ENCODE data around the gene ZBTB21.

The ZBTB21 gene

DNA sequence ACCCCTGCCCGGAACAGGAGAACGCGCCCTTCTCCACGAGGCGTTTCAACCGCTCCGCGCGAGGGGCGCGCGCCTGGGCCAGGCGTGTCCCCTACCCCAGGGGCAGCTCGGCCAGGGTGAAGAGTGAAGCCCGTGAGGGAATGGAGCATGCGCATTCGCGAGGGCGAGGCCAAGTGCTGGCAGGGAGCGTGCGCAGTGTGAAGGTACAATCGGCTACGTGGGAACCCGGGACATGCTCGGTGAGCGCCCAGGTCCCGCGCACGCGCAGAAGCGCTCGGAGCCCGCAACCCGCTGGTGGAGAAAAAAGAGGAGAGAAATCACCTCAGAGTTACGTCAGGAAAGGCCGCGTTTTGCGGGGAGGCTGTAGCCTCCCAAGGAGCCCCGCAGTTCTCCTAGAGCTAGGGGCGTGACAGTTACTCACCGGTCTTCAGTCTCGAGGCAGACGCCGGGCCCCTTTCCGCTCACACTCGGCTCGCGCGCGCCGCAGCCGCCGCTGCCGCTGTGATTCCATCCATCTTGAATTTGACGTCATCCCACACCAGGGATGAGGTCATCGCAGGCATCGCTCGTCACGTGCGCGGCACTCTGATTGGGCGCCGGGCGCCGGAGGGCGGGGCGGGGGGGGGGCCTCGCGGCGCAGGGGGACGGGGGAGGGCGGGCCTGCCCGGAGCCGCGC is at the start of gene ZBTB21:
TSS of gene ZBTB21 (minus strand) at position 530 of the 676 bp plus-strand sequence. CDS start 16,265 bp downstream, outside the sequence.
- Histone ChIP-seq H3K9me3 (no peaks in the 10 kb centered on the region), H3K4me1 (peaks cover 6% of the 10 kb centered on the region), H3K4me3 (peak within 1 kb of the TSS; percentile 67), H3K27me3 (ENCODE audit: low read depth) (no peaks in the 10 kb centered on the region), H3K36me3 (replicated peaks) (peaks cover 12% of the 10 kb centered on the region)
- in situ Hi-C loops (cut with MboI; ENCODE audit: low sequenced_read_pairs), result no loop called here
- DNase-seq (ENCODE audit: low spot score in 2 of 2), result peak; percentile 94 to 98

DNA sequence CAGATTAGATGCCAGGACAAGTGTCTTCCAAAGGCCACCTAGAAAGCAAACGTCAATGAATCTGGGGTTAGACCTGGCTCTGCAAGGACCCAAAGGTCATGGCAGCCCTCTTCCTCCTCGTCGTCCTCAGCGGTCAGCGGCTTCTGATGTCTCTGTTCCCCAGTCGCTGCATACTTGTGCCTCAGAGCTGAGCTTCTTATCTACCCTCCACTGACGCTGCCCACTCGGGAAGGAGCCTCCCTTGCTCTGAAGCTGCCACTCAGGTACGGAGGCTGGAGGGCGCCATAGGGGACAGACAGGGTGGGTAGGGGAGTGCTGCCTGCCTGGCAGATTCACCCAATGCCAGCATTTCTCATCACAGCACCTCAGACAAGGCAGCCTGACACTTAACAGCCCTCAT is 49.6 kb upstream of the ZBTB21 start:
- H3K4me3 ChIP-seq, result no peak overlapping the region
- H3K9me3 ChIP-seq, result no peaks in the 10 kb centered on the region
- no peak for DNase-seq (ENCODE audit: low spot score in 2 of 2)
- in situ Hi-C loops (cut with MboI; ENCODE audit: low sequenced_read_pairs), result no loop called here
- H3K27me3 ChIP-seq (ENCODE audit: low read depth), result no peaks in the 10 kb centered on the region; the same call in 1 of the 2 replicates
- H3K4me1 ChIP-seq, result no peaks in the 10 kb centered on the region
- no peaks in the 10 kb centered on the region for H3K36me3 ChIP-seq (replicated peaks)

DNA sequence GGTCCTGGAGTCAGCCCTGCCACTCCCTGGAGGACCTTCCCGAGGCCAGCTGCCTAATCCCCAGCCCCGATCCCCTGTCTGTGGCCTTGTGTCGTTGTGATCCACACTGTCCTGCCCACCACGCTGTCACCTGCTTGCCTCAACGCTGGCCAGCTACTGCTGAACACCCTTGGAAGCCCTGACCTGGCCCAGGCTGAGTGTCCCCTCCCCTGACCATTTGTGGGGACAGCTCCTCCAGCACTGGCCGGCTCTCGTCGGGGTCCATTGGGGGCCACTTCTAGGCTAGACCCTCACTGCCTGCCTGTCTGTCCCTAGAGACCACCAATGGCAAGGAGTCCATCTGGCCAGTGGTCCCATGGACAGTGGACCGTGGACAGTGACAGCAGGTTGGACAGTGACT is 49.0 kb upstream of the ZBTB21 start:
- H3K4me3 ChIP-seq, result no peak overlapping the region
- H3K9me3 ChIP-seq, result no peaks in the 10 kb centered on the region
- in situ Hi-C loops (cut with MboI; ENCODE audit: low sequenced_read_pairs), result no loop called here
- no peaks in the 10 kb centered on the region for H3K36me3 ChIP-seq (replicated peaks)
- H3K4me1 ChIP-seq, result no peaks in the 10 kb centered on the region
- DNase-seq (ENCODE audit: low spot score in 2 of 2), result no peak
- H3K27me3 ChIP-seq (ENCODE audit: low read depth), result no peaks in the 10 kb centered on the region

DNA sequence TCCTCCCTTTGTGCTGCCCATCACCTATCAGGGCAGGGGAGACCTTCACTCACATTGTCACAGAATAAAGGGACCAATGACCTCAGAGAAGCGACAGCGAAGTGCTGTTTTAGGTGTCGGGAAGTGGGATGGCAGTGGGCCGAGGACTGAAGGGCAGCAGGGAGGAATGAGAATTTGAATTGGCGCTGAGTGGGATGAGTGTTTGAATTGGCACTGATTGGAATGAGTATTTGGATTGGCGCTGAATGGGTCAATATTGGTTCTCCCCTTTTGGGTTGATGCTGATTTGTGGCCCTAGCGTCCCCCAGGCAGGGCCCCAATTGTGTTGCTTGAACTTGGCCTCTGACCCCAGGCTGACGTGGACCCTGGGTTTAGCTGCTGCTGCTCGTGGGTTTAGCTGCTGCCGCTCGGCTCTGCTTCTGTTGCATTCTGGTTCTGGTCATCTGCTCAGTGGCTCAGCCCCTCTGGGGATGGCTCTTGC is 48.5 kb upstream of the ZBTB21 start:
- no peaks in the 10 kb centered on the region for H3K4me1 ChIP-seq
- H3K9me3 ChIP-seq, result no peaks in the 10 kb centered on the region
- H3K4me3 ChIP-seq, result no peak overlapping the region
- no peaks in the 10 kb centered on the region for H3K36me3 ChIP-seq (replicated peaks)
- no peaks in the 10 kb centered on the region for H3K27me3 ChIP-seq (ENCODE audit: low read depth)
- in situ Hi-C loops (cut with MboI; ENCODE audit: low sequenced_read_pairs), result no loop called here
- no peak for DNase-seq (ENCODE audit: low spot score in 2 of 2)

DNA sequence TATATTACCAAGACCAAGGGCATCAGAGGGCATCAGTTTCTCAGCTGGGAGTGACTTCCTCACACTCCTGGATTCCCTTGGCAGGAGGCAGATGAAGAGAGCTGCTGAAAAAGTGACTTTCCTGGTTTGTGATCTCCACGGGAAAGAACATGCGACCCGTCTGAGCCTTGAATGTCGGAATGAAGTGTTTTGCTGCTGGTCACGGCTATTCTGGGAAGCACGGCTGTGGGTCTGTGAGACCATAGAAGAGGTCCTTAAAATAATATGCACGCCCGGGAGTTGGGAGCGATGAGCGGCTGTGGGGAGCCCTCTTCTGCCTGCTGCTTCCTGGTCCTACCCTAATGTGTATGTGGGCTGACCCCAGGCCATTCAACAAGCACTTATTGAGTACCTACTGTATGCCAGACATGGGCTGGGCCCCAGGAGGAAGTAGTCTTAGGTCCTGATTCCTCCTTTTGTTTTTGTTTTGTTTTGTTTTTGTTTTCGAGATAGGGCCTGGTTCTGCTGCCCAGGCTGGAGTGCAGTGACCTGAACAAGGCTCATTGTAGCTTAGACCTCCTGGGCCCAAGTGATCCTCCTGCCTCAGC is 47.8 kb upstream of the ZBTB21 start:
- Histone ChIP-seq H3K36me3 (replicated peaks) (no peaks in the 10 kb centered on the region), H3K4me1 (no peaks in the 10 kb centered on the region), H3K9me3 (no peaks in the 10 kb centered on the region), H3K4me3 (no peak overlapping the region), H3K27me3 (ENCODE audit: low read depth) (no peaks in the 10 kb centered on the region)
- in situ Hi-C loops (cut with MboI; ENCODE audit: low sequenced_read_pairs), result no loop called here
- DNase-seq (ENCODE audit: low spot score in 2 of 2), result no peak

DNA sequence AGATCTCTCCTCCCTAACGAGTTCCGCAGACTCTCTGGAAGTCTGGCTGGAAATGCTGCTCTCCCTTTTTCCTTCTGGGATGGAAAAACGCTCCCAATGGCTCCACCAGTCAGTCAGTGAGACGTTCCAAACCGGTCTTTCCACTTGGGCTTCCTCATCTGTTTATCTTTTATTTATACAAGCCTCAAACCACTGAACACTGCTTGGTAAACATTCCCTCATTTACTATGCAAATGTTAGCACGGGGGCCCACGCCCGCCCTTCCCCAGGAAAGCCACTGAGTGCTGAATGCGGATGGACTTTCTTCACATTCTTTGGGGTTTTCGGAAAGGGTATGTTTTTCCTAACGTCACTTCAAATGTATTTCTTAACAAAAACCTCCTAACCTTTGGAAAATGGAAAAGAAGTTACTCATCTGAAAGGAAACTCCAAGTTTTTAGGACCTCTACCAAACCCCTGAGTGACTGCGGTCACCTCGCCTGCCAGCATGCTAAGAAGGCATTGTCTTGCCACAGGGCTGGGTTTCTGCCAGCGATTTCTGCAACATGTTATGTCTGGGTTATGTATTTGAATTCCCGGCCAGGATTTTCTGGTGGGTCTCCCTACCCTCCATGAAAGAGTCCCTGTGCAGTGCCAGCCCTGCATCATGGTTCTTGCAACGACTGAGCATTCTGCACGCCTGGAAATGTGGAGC is 47.0 kb upstream of the ZBTB21 start:
- no peak overlapping the region for H3K4me3 ChIP-seq
- DNase-seq (ENCODE audit: low spot score in 2 of 2), result no peak

DNA sequence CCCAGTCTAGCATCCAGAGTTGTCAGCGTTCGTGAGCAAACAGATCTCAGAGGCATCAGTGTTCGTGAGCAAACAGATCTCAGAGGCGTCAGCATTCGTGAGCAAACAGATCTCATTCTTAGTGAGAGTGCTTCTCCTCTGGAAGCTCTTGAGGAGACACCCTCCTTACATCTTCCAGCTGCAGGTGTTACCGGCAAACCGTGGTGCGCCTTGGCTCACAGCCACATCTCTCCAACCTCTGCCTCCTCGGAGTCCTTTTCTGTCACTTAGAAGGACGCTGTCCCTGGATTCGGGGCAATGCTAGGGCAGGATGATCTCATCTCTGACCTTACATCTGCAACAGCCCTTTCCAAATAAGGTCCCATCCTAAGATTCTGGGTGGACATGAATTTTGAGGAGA is 46.3 kb upstream of the ZBTB21 start:
- no peaks in the 10 kb centered on the region for H3K36me3 ChIP-seq (replicated peaks)
- no peak for DNase-seq (ENCODE audit: low spot score in 2 of 2)
- H3K9me3 ChIP-seq, result no peaks in the 10 kb centered on the region
- in situ Hi-C loops (cut with MboI; ENCODE audit: low sequenced_read_pairs), result no loop called here
- peaks cover 14% of the 10 kb centered on the region for H3K27me3 ChIP-seq (ENCODE audit: low read depth)
- H3K4me3 ChIP-seq, result no peak overlapping the region
- H3K4me1 ChIP-seq, result no peaks in the 10 kb centered on the region

More for the DNA sequence above, 47.0 kb upstream of the ZBTB21 start:
- Histone ChIP-seq H3K4me1 (no peaks in the 10 kb centered on the region), H3K36me3 (replicated peaks) (no peaks in the 10 kb centered on the region), H3K9me3 (no peaks in the 10 kb centered on the region), H3K27me3 (ENCODE audit: low read depth) (peaks cover 7% of the 10 kb centered on the region)
- in situ Hi-C loops (cut with MboI; ENCODE audit: low sequenced_read_pairs), result no loop called here

DNA sequence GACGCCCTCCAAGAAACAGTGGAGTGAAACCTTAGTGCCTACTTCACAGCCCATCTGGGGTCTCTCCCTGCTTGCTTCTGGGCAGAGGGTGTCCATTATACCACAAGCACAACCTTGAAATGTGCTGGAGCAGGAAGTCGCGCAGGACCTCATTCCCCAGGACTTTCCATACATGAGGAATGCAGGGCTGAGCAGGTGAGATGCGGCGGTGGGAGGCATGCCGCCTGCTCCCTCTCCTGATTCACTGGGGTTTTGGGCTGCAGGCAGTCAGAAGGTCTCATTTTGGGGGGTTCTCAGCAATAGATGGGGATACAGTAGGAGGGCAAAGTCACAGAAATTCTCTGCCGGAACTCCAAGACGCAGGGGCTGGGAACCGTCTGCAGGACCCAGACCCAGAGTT is 45.3 kb upstream of the ZBTB21 start:
- H3K4me3 ChIP-seq, result no peak overlapping the region
- H3K4me1 ChIP-seq, result no peaks in the 10 kb centered on the region
- in situ Hi-C loops (cut with MboI; ENCODE audit: low sequenced_read_pairs), result no loop called here
- H3K9me3 ChIP-seq, result no peaks in the 10 kb centered on the region
- DNase-seq (ENCODE audit: low spot score in 2 of 2), result no peak
- no peaks in the 10 kb centered on the region for H3K36me3 ChIP-seq (replicated peaks)
- peaks cover 20% of the 10 kb centered on the region for H3K27me3 ChIP-seq (ENCODE audit: low read depth)

DNA sequence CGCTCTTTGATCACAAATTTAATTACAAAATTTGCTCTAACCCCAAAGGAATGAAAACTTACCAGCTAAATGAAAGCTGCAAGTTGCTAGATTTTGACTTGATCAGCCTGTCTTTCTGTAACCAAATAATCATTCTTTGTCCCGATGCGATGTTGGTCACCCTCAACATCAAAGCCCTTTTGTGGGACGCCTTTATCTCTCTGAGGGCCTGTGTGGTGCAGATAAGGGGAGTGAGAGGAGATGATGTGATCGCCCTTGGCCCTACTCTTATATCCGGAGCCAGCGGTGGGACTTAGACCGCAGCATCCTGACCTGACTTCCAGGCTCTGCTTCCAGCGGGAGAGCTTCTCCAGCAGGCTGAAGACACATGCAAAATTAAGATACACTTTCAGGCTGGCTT is 41.6 kb upstream of the ZBTB21 start:
- H3K9me3 ChIP-seq, result no peaks in the 10 kb centered on the region
- in situ Hi-C loops (cut with MboI; ENCODE audit: low sequenced_read_pairs), result no loop called here
- H3K4me3 ChIP-seq, result no peak overlapping the region
- DNase-seq (ENCODE audit: low spot score in 2 of 2), result no peak
- no peaks in the 10 kb centered on the region for H3K4me1 ChIP-seq
- no peaks in the 10 kb centered on the region for H3K36me3 ChIP-seq (replicated peaks)
- peaks cover 20% of the 10 kb centered on the region for H3K27me3 ChIP-seq (ENCODE audit: low read depth)

DNA sequence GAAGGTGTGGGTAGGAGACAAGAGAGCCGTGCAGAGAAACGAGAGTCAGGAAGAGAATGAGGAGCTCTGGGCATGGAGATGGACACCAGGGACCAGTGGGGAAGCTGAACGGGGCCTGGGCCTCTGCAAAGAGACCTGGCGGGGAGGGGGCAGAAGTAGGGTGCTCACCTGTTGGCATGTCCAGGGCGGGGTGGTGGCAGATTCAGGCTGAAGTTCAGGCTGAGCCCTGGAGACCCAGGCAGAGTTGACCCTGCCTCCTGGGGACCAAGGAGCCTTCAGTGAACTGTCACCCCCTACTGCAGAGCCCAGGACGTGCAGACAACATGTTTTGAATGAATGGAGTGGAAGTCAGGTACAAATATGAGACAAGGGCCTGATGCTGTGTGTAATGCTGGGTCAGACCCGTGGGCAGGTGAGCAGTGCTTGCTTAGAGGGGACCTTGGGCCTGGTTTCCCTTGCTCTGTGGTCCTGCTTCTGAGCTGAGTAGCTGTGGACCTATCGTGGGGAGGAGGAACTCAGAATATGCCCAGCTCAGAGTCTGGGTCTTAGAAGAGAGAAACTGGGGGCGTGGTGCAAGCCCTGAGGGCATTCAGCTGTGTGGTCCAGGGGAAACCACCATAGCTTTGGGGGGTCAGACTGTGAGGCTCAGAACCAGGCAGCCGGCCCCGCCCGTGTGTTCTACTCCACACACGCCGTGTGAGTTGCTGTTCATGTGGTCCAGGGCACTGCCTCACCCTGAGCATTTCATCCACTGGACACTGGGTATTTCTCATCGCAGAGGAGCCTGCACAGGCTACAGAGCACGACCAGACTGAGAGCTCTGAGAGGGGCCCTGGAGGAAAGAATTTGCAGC is 39.6 kb upstream of the ZBTB21 start:
- in situ Hi-C loops (cut with MboI; ENCODE audit: low sequenced_read_pairs), result no loop called here
- DNase-seq (ENCODE audit: low spot score in 2 of 2), result no peak
- H3K36me3 ChIP-seq (replicated peaks), result no peaks in the 10 kb centered on the region
- H3K27me3 ChIP-seq (ENCODE audit: low read depth), result peaks cover 20% of the 10 kb centered on the region
- H3K4me1 ChIP-seq, result no peaks in the 10 kb centered on the region
- no peaks in the 10 kb centered on the region for H3K9me3 ChIP-seq
- no peak overlapping the region for H3K4me3 ChIP-seq

DNA sequence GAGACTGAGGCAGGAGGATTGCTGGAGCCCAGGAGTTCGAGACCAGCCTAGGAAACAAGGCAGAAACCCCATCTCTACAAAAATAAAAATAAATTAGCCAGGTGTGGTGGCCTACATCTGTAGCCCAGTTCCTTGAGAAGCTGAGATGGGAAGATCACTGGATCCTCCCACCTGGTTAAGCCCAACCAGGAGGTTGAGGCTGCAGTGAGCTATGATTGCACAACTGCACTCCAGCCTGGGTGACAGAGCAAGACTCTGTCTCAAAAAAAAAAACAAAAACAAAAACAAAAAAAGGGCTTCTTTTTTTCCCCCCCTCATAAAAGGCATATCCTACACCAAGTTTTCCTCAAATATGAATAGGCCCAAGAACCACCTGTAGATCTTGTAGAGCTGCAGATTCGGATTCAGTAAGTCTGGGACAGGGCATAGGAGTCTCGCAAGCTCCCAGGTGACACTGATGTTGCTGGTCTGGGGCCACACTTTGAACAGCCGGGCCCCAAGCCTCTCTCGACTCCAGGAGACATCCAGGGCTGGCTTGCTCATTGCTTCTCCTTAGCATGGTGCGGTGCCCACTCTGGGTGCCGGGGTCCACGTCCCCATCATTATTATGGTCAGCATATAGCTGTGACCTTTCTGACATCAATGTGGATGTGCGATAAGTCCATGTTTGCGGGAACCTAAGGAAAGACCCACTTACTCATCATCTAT is 38.9 kb upstream of the ZBTB21 start:
- in situ Hi-C loops (cut with MboI; ENCODE audit: low sequenced_read_pairs), result no loop called here
- Histone ChIP-seq H3K36me3 (replicated peaks) (no peaks in the 10 kb centered on the region), H3K9me3 (no peaks in the 10 kb centered on the region), H3K4me1 (no peaks in the 10 kb centered on the region), H3K4me3 (no peak overlapping the region), H3K27me3 (ENCODE audit: low read depth) (peaks cover 20% of the 10 kb centered on the region)
- no peak for DNase-seq (ENCODE audit: low spot score in 2 of 2)

DNA sequence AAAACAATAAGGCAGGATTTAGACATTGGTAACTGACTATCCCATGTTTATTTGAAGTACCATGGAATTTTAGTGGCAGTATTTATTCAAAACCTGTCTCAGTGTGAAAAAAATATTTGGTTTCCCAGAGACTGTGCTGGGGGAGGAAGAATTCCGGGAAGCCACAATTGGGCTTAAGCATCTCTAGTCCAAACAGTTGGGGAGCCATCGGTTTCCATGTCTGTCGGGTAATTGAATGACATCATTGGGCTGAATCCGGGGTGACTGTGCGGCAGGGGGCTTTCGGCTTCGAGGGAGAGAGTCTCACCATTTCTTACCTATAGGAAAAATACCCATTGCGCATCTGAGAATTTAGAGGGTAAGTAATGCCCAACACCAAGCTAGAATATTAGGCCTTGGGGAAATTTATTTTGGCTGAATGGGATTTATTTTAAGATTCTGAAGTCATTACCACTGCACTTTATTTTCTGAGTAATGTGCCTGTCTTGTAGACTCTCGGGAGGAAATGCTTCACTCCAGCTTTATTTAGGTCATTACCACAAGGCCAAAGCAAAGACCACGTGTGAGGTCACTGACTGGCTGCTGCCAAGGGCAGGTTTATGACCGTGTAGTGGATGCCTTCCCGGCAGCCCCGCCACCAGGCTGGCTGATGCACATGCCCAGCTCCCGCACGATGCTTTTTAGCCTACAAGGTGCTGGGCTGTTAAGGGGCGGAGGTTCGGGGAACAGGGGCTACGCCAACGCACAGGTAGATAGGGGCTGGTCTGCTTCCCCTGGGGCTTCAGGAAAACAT is 37.9 kb upstream of the ZBTB21 start:
- in situ Hi-C loops (cut with MboI; ENCODE audit: low sequenced_read_pairs), result no loop called here
- DNase-seq (ENCODE audit: low spot score in 2 of 2), result no peak
- Histone ChIP-seq H3K4me3 (no peak overlapping the region), H3K27me3 (ENCODE audit: low read depth) (peaks cover 20% of the 10 kb centered on the region), H3K9me3 (no peaks in the 10 kb centered on the region), H3K4me1 (no peaks in the 10 kb centered on the region), H3K36me3 (replicated peaks) (no peaks in the 10 kb centered on the region)
